GM23338 (cell line): ENCODE data around the gene CALCR. TPM values are rescaled to one million over a fixed set of nuclear protein-coding genes. Genes with fewer than 3 reads are reported as not detected.

Experiments used
- ATAC-seq: fragments of 200-7000 bp; cut with Tn5 transposase; 3 replicates; pipeline ENCODE4 v1.9.1; 2020
- DNase-seq: peaks from one replicate; pipeline ENCODE4 v3.0.0-alpha.2; 2015; ENCODE audit warnings: low spot score
- H2AFZ ChIP-seq: fragments of 200-600 bp; sonication (generic); 2 replicates; pipeline ENCODE4 v1.8.0; 2016; ENCODE audit warnings: antibody characterized with exemption, mild to moderate bottlenecking, moderate library complexity
- H3F3A ChIP-seq: fragments of 200-600 bp; sonication (generic); replicated peaks from 2 replicates; pipeline ENCODE4 v1.8.0; 2017; ENCODE audit warnings: antibody characterized with exemption, mixed run types, low read depth
- H3K27ac ChIP-seq: fragments of 200-600 bp; sonication (generic); 2 replicates; pipeline ENCODE4 v1.6.1; 2016; ENCODE audit warnings: low read depth
- H3K27me3 ChIP-seq: fragments of 200-600 bp; sonication (generic); 2 replicates; pipeline ENCODE4 v1.8.0; 2016; ENCODE audit warnings: mild to moderate bottlenecking, mixed run types, moderate library complexity; ENCODE audit not compliant: insufficient read depth
- H3K36me3 ChIP-seq: fragments of 200-600 bp; sonication (generic); 2 replicates; pipeline ENCODE4 v1.8.0; 2016; ENCODE audit warnings: mild to moderate bottlenecking; ENCODE audit not compliant: insufficient read depth
- H3K4me1 ChIP-seq: fragments of 200-600 bp; sonication (generic); 2 replicates; pipeline ENCODE4 v1.8.0; 2016; ENCODE audit warnings: mild to moderate bottlenecking, moderate library complexity; ENCODE audit not compliant: insufficient read depth
- H3K4me2 ChIP-seq: fragments of 200-600 bp; sonication (generic); 2 replicates; pipeline ENCODE4 v1.7.1; 2017; ENCODE audit warnings: mixed run types
- H3K4me3 ChIP-seq: fragments of 200-600 bp; sonication (generic); 2 replicates; pipeline ENCODE4 v1.6.1; 2016; ENCODE audit warnings: mixed run types
- H3K79me2 ChIP-seq: fragments of 200-600 bp; sonication (generic); replicated peaks from 2 replicates; pipeline ENCODE4 v1.8.0; 2017; ENCODE audit warnings: mild to moderate bottlenecking; ENCODE audit not compliant: insufficient read depth
- H3K9me2 ChIP-seq: fragments of 200-600 bp; sonication (generic); 2 replicates; pipeline ENCODE4 v1.8.0; 2017; ENCODE audit not compliant: insufficient read depth
- H4K20me1 ChIP-seq: fragments of 200-600 bp; sonication (generic); replicated peaks from 2 replicates; pipeline ENCODE4 v1.8.0; 2017; ENCODE audit warnings: mild to moderate bottlenecking; ENCODE audit not compliant: insufficient read depth
- H3K27ac Mint-ChIP-seq: 2 replicates; pipeline ENCODE4 v1.8.0; 2020; ENCODE audit warnings: inconsistent platforms, mild to moderate bottlenecking, moderate library complexity, mixed read lengths
- H3K27me3 Mint-ChIP-seq: 3 replicates; pipeline ENCODE4 v1.8.0; 2022; ENCODE audit warnings: low read depth, mild to moderate bottlenecking, moderate library complexity, mixed read lengths, inconsistent platforms; ENCODE audit not compliant: insufficient read depth, poor library complexity
- H3K36me3 Mint-ChIP-seq: 3 replicates; pipeline ENCODE4 v1.8.0; 2021; ENCODE audit warnings: low read depth, mild to moderate bottlenecking, inconsistent platforms, moderate library complexity, mixed read lengths
- H3K4me1 Mint-ChIP-seq: 3 replicates; pipeline ENCODE4 v1.8.0; 2020; ENCODE audit warnings: mild to moderate bottlenecking, inconsistent platforms, mixed read lengths
- H3K4me3 Mint-ChIP-seq: 3 replicates; pipeline ENCODE4 v1.8.0; 2021; ENCODE audit warnings: moderate library complexity, mild to moderate bottlenecking, inconsistent platforms, mixed read lengths
- H3K9me3 Mint-ChIP-seq: 3 replicates; pipeline ENCODE4 v1.8.0; 2020; ENCODE audit warnings: moderate library complexity, mild to moderate bottlenecking, inconsistent platforms, mixed read lengths
- ETS1 ChIP-seq: IDR thresholded peaks from 2 replicates; pipeline ENCODE4 v1.6.1; 2016; ENCODE audit warnings: antibody characterized with exemption
- EZH2phosphoT487 ChIP-seq: fragments of 200-600 bp; sonication (generic); IDR thresholded peaks from one replicate; pipeline ENCODE4 v1.8.1; 2018; ENCODE audit warnings: antibody characterized with exemption; ENCODE audit not compliant: unreplicated experiment
- NANOG ChIP-seq: IDR thresholded peaks from 2 replicates; pipeline ENCODE4 v1.6.1; 2016; ENCODE audit warnings: antibody characterized with exemption, borderline replicate concordance
- ZNF114 ChIP-seq: fragments of 250-450 bp; sonication (Bioruptor Pico); IDR thresholded peaks from 2 replicates; pipeline ENCODE4 v1.5.0; 2020; ENCODE audit warnings: mild to moderate bottlenecking, moderate library complexity
- ZNF462 ChIP-seq: fragments of 250-450 bp; sonication (Bioruptor Pico); IDR thresholded peaks from 2 replicates; pipeline ENCODE4 v1.5.0; 2020; ENCODE audit warnings: mild to moderate bottlenecking, moderate library complexity
- polyA plus RNA-seq: library from polyadenylated mRNA; unstranded; fragments of >200 nt; fragmentation: Nextera tagmentation; extraction: Ambion mirVana; gene quantifications from 2 replicates; pipeline ENCODE4 v1.2.1, GENCODE V29; 2016
- total RNA-seq: library from RNA; depleted of rRNA; stranded (reverse); fragments of >200 nt; shearing (Covaris generic); gene quantifications from 2 replicates; pipeline ENCODE4 v1.2.3, GENCODE V29; 2014
- TF ChIP-seq, protein P1 (sequence below), 2 experiments: fragments of 200-600 bp in 1 of 2; sonication (generic) in 1 of 2; conservative IDR thresholded peaks; 2 replicates each; pipeline versions ENCODE4 v1.5.1 to v1.6.1; 2016 to 2017; ENCODE audit warnings: antibody characterized with exemption in 2 of 2, low read depth in 2 of 2, mild to moderate bottlenecking in 2 of 2, moderate library complexity in 1 of 2

The CALCR gene
- total and polyA plus RNA-seq, 2 experiments from 2014 or later = 0.32 to 1.6 TPM

DNA sequence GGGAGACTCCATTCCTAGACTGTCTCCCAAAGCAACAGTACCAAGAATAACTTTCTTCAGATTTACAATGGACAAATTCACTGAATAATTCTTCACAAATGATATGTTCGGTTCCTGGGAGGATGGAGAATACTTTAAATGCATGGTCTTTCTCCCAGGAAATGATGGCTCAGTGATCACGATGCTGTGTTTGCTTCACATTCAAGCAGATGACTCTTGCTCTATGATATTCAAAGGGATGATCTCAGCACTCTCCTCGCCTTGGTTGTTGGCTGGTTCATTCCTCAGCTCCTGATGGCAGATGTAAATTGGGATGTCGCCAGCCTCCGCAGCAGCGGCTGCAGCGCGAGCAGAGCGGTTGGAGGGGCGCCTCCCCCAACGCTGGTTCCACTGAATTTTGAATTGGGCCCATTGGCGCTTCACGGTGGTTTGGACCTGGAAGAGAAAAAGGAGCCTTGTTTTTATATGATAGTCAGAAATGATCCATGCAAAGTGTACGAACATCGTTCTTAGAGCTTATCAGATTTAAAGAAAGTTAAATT, 148.3 kb downstream of the CALCR start (continued):
- no peak for TF ChIP-seq ZNF462 (CRISPR knock-in tag)

DNA sequence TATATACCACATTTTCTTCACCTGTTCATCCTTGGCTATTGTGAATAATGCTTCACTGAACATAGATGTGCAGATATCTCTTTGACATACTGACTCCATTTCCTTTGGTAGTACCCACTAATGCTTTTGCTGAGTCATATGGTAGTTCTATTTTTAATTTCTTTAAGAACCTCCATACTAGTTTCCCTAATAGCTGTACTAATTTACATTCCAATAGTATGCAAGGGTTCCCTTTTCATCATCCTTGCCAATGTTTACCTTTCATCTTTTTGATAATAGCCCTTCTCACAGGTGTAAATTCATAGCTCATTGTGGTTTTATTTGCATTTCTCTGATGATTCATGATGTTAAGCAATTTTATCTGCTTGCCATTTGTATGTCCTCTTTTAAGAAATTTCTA, 159.9 kb downstream of the CALCR start:
- Mint-ChIP-seq H3K27me3 (peaks cover 2% of the 10 kb centered on the region), H3K27ac (peak overlapping the region; percentile 1; the same call in 1 of the 2 replicates), H3K9me3 (no peaks in the 10 kb centered on the region), H3K4me3 (no peak overlapping the region), H3K36me3 (no peaks in the 10 kb centered on the region), H3K4me1 (peaks cover 13% of the 10 kb centered on the region)
- Histone ChIP-seq H3K36me3 (no peaks in the 10 kb centered on the region), H3F3A (no peaks in the 10 kb centered on the region), H3K79me2 (no peaks in the 10 kb centered on the region), H3K4me1 (peaks cover 22% of the 10 kb centered on the region), H2AFZ (no peak overlapping the region), H3K27ac (no peak overlapping the region), H3K4me3 (no peak overlapping the region), H4K20me1 (no peaks in the 10 kb centered on the region), H3K9me2 (no peaks in the 10 kb centered on the region), H3K4me2 (peak overlapping the region; percentile 62), H3K27me3 (no peaks in the 10 kb centered on the region)
- no peak for DNase-seq
- TF ChIP-seq EZH2phosphoT487 (no peak), ZNF462 (CRISPR knock-in tag) (no peak), ZNF114 (CRISPR knock-in tag) (no peak), NANOG (peak; percentile 85), ETS1 (no peak)
- TF ChIP-seq, protein P1, sequence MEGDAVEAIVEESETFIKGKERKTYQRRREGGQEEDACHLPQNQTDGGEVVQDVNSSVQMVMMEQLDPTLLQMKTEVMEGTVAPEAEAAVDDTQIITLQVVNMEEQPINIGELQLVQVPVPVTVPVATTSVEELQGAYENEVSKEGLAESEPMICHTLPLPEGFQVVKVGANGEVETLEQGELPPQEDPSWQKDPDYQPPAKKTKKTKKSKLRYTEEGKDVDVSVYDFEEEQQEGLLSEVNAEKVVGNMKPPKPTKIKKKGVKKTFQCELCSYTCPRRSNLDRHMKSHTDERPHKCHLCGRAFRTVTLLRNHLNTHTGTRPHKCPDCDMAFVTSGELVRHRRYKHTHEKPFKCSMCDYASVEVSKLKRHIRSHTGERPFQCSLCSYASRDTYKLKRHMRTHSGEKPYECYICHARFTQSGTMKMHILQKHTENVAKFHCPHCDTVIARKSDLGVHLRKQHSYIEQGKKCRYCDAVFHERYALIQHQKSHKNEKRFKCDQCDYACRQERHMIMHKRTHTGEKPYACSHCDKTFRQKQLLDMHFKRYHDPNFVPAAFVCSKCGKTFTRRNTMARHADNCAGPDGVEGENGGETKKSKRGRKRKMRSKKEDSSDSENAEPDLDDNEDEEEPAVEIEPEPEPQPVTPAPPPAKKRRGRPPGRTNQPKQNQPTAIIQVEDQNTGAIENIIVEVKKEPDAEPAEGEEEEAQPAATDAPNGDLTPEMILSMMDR (conservative IDR thresholded peaks at IDR 0.05; ENCODE audit: low read depth in 2 of 2) = no peak
- no peak for ATAC-seq
